Body of pancreas (tissue), 4 donors: Measurements from ENCODE around the gene GLI3. TPM values are rescaled to one million over a fixed set of nuclear protein-coding genes. Genes with fewer than 3 reads are reported as not detected.

Experiments used
- ATAC-seq: fragments of 150-250 bp; one replicate; pipeline ENCODE4 v1.9.1; 2016
- DNase-seq, 4 donors: peaks; one replicate each; pipeline ENCODE4 v3.0.0-alpha.2; 2019
- H3K27ac ChIP-seq, 4 donors: fragments of 200-600 bp; sonication (generic); 1 replicate in 3 of 4; 2 replicates in 1 of 4; pipeline versions ENCODE4 v1.5.1 to v1.6.1; 2016 to 2019; ENCODE audit warnings: mild to moderate bottlenecking in 1 of 4, mixed read lengths in 1 of 4, moderate library complexity in 1 of 4
- H3K27me3 ChIP-seq, 2 donors: fragments of 200-600 bp; sonication (generic); one replicate each; pipeline ENCODE4 v1.6.0; 2016; ENCODE audit warnings: mild to moderate bottlenecking in 1 of 2
- H3K36me3 ChIP-seq, 2 donors: fragments of 200-600 bp; sonication (generic); replicated peaks in 1 of 2; 2 replicates each; pipeline ENCODE4 v1.5.1; 2016; ENCODE audit warnings: low read depth in 2 of 2; ENCODE audit not compliant: insufficient read depth in 1 of 2
- H3K4me1 ChIP-seq: fragments of 200-600 bp; sonication (generic); one replicate; pipeline ENCODE4 v1.6.0; 2016
- H3K4me3 ChIP-seq, 2 donors: fragments of 200-600 bp; sonication (generic); 1 replicate in 1 of 2; 2 replicates in 1 of 2; pipeline ENCODE4 v1.5.1; 2016 to 2019
- H3K9me3 ChIP-seq, 3 donors: fragments of 200-600 bp; sonication (generic); 1 replicate in 2 of 3; 2 replicates in 1 of 3; pipeline ENCODE4 v1.5.1; 2016
- POLR2A ChIP-seq, 3 donors: fragments of 450-650 bp; IDR thresholded peaks; one replicate each; pipeline ENCODE4 v1.6.1; 2016; ENCODE audit warnings: antibody characterized with exemption in 3 of 3, mild to moderate bottlenecking in 2 of 3
- WGBS, 2 donors: methylation state at CpG; one replicate each; pipeline ENCODE4 v1.1.5; 2017; 5-methylcytosine and 5-hydroxymethylcytosine counted together
- intact Hi-C: fragments of 100-400 bp; cut with DNase I; formaldehyde crosslinking; loops from one replicate; pipeline ENCODE4 v1.15.1; 2023
- total RNA-seq, 2 donors: library from RNA; depleted of rRNA; stranded (reverse); fragments of >200 nt; gene quantifications; one replicate each; pipeline ENCODE4 v1.1.0, GENCODE V29; 2016
- TF ChIP-seq, protein P1 (sequence below), 7 experiments: fragments of 450-650 bp in 4 of 7; fragments of 200-600 bp in 3 of 7; sonication (generic) in 3 of 7; IDR thresholded peaks; one replicate each; pipeline ENCODE4 v1.5.1; 2016 to 2019; ENCODE audit warnings: antibody characterized with exemption in 7 of 7

The GLI3 gene
- total RNA-seq, 2 donors from 2014 or later = 1.0 to 2.0 TPM

DNA sequence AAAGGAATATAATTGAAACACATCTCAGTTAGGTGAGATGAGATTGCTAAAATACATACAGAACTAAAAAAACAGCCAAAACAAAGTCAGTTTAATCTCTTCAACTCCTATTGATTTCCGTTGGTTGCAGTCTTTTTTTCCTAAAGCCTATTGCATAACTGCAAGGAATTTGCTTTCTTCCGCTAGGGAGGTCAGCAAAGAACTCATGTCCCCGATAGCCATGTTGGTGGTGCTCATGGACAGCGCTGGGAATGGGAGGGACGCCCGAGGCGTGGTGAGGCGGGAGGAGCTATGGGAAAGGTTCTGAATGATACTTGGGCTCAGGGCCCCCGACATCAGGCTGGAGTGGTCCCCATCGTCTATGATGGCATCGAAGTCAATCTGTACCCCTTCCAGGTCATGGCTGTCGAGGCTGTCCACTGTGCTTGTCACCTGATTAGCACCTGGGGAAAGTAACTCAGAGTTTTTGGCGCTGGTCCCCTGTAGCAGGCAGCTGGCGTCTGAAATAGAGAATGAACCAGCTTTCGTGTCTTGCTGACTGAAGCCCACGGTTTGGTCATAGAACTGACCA lies 272.7 kb downstream of the GLI3 start:
- no peaks in the 10 kb centered on the region for H3K4me1 ChIP-seq
- no peak overlapping the region for H3K27ac ChIP-seq
- no peaks in the 10 kb centered on the region for H3K27me3 ChIP-seq
- ATAC-seq (no peak), DNase-seq (no peak)
- 64 to 69% methylated on average over 15 to 16 of the region's 16 CpGs for whole genome bisulfite sequencing, 2 donors
- H3K9me3 ChIP-seq = no peaks in the 10 kb centered on the region
- H3K36me3 ChIP-seq = no peaks in the 10 kb centered on the region
- TF ChIP-seq, protein P1, sequence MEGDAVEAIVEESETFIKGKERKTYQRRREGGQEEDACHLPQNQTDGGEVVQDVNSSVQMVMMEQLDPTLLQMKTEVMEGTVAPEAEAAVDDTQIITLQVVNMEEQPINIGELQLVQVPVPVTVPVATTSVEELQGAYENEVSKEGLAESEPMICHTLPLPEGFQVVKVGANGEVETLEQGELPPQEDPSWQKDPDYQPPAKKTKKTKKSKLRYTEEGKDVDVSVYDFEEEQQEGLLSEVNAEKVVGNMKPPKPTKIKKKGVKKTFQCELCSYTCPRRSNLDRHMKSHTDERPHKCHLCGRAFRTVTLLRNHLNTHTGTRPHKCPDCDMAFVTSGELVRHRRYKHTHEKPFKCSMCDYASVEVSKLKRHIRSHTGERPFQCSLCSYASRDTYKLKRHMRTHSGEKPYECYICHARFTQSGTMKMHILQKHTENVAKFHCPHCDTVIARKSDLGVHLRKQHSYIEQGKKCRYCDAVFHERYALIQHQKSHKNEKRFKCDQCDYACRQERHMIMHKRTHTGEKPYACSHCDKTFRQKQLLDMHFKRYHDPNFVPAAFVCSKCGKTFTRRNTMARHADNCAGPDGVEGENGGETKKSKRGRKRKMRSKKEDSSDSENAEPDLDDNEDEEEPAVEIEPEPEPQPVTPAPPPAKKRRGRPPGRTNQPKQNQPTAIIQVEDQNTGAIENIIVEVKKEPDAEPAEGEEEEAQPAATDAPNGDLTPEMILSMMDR (IDR thresholded peaks at IDR 0.05) = no peak
- no peak for TF ChIP-seq POLR2A (IDR thresholded peaks at IDR 0.05)
- intact Hi-C loops = no loop called here
- no peak overlapping the region for H3K4me3 ChIP-seq

DNA sequence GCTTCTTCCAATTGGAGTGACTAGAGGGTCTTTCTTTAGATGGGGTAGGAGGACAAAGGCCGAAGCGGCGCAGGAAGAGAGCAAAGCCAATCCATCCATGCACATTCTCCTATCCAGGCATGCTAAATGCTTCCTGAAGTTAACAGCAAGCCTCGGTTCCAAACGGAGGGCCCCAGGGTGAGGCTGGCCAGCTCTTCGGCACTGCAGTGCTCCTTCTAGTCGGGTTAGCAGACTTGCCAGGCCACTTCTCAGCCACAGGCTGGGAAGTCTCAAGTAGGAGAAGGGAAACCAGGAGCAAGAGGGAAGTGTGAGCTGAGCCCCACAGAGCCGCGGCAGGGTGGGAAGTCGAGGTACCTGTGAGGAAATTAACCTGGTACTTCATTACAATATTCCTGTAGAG lies 280.3 kb downstream of the GLI3 start:
- no peak overlapping the region for H3K27ac ChIP-seq
- DNase-seq = no peak
- intact Hi-C loops = no loop called here
- TF ChIP-seq, protein P1 (IDR thresholded peaks at IDR 0.05) = no peak
- TF ChIP-seq POLR2A (IDR thresholded peaks at IDR 0.05) = no peak
- H3K4me3 ChIP-seq = no peak overlapping the region
- H3K9me3 ChIP-seq = no peaks in the 10 kb centered on the region
- H3K36me3 ChIP-seq = no peaks in the 10 kb centered on the region
- WGBS, 2 donors = 62 to 78% methylated on average over 10 of the region's 10 CpGs
- no peaks in the 10 kb centered on the region for H3K27me3 ChIP-seq
- H3K4me1 ChIP-seq = peaks cover 20% of the 10 kb centered on the region
- no peak for ATAC-seq

DNA sequence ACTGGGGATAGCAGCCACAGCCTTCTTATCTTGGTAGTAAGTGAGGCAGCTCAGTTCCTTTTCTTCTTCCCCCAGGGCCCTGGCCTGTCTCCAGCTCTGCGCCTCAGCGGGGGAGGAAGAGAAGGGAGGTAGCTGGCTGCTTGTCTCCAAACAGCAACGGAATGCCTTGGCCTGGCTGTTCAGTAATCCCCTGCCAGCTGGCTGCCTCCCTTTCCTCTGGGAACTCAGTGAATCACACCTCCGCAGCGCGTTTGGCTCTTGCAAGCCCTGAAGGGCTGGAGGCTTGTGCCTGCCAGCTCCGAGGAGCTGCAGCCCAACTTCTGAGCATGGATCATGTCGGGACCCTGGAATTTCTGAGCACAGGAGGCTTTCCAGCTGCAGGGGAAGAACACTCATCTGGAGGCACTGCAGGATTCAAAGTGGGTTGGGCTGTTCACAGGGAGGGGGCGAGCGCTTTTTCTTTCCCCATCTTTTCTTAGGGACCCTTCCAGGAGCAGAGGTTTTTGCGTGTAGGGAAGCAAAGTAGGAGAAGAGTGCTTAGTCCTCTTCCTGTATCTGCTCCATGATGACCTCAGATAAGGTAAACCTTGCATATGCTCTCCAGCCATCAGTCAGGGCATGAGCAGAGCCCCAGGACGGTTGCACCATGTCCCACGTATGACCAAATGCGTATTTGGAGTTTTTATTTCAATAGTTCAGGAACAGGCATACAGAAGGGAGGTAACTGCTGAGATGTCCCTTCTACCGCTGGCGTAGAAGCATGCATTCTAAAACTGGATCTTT lies 280.9 kb downstream of the GLI3 start:
- H3K36me3 ChIP-seq = no peaks in the 10 kb centered on the region
- DNase-seq (peak; percentile 73 to 90 (median 86)), ATAC-seq (peak; percentile 91)
- WGBS, 2 donors = 25 to 52% methylated on average over 11 to 16 of the region's 16 CpGs
- no peak overlapping the region for H3K4me3 ChIP-seq
- peaks cover 20% of the 10 kb centered on the region for H3K4me1 ChIP-seq
- intact Hi-C loops = no loop called here
- no peaks in the 10 kb centered on the region for H3K9me3 ChIP-seq
- TF ChIP-seq, protein P1 (IDR thresholded peaks at IDR 0.05) = no peak
- TF ChIP-seq POLR2A (IDR thresholded peaks at IDR 0.05) = no peak
- H3K27ac ChIP-seq = peak overlapping the region in 1 of 4 donors; percentile 21
- H3K27me3 ChIP-seq = no peaks in the 10 kb centered on the region

DNA sequence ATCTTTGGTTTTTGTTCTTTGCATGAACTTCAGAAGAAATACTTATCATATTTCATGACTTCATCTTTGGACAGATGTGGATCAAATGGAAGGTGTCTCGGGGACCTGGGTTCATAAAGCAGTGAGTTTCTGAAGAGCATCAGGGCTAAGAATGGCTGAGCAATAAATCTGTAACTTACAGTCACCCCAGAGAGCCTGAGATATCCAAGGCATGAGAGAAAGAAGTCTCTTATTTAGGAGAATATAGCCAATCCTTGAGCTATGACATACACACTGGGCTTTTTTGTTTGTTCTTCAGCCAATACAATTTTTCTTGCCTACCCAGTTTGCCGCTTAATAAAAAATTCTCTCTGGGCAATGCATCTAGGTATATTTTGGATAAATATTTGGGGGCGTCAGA lies 281.6 kb downstream of the GLI3 start:
- ATAC-seq = peak; percentile 4
- WGBS, 2 donors = 48 to 49% methylated on average over 3 of the region's 3 CpGs

More for the DNA sequence above, 281.6 kb downstream of the GLI3 start:
- TF ChIP-seq POLR2A (IDR thresholded peaks at IDR 0.05) = no peak
- TF ChIP-seq, protein P1 (IDR thresholded peaks at IDR 0.05) = no peak
- Histone ChIP-seq H3K27ac (peak overlapping the region in 1 of 4 donors; percentile 21), H3K4me1 (peaks cover 20% of the 10 kb centered on the region), H3K4me3 (no peak overlapping the region), H3K36me3 (no peaks in the 10 kb centered on the region), H3K27me3 (no peaks in the 10 kb centered on the region), H3K9me3 (no peaks in the 10 kb centered on the region)
- intact Hi-C loops = no loop called here
- DNase-seq = no peak
